ENCODE data around the gene OR5M11. TPM values are rescaled to one million over a fixed set of nuclear protein-coding genes. Genes with fewer than 3 reads are reported as not detected.
"Not testable (repeated sequence)": the region's sequence is repeated elsewhere in the genome, so short reads cannot be mapped to it uniquely, and the experiment has no call there.

OR5M11 gene
- total RNA-seq (ENCODE audit: unreplicated experiment) = not detected
- long read RNA-seq = 0 reads

DNA sequence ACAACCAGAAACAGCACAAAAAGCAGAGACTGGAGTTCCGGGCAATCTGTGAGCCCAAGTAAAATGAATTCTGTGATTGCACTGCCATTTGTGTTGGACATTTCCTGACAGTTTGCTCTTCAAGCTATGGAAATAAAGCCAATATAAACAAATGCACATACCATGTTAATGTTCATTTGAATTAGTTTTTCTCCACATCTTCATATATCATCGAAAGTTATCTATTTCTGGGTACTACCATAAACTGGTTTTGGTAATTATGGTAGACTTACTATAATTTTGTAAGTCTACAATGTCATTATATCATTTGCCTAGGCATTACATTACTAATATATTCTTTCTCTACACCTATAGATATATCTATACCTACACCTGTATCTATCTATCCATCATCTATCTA, at the start of gene OR5M11:
Gene OR5M11 (minus strand): TSS at position 101 of the 400 bp plus-strand sequence. CDS start 0 bp downstream, at position 101.
- Mint-ChIP-seq H3K27me3 (ENCODE audit: unreplicated experiment) (no peaks in the 10 kb centered on the region), H3K9me3 (ENCODE audit: unreplicated experiment) (no peaks in the 10 kb centered on the region), H3K4me1 (ENCODE audit: unreplicated experiment) (no peaks in the 10 kb centered on the region), H3K36me3 (ENCODE audit: low read depth, unreplicated experiment) (no peaks in the 10 kb centered on the region), H3K4me3 (ENCODE audit: unreplicated experiment) (no peak within 1 kb of the TSS), H3K27ac (ENCODE audit: unreplicated experiment) (no peak within 1 kb of the TSS)
- TF ChIP-seq, protein P1, sequence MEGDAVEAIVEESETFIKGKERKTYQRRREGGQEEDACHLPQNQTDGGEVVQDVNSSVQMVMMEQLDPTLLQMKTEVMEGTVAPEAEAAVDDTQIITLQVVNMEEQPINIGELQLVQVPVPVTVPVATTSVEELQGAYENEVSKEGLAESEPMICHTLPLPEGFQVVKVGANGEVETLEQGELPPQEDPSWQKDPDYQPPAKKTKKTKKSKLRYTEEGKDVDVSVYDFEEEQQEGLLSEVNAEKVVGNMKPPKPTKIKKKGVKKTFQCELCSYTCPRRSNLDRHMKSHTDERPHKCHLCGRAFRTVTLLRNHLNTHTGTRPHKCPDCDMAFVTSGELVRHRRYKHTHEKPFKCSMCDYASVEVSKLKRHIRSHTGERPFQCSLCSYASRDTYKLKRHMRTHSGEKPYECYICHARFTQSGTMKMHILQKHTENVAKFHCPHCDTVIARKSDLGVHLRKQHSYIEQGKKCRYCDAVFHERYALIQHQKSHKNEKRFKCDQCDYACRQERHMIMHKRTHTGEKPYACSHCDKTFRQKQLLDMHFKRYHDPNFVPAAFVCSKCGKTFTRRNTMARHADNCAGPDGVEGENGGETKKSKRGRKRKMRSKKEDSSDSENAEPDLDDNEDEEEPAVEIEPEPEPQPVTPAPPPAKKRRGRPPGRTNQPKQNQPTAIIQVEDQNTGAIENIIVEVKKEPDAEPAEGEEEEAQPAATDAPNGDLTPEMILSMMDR (IDR thresholded peaks at IDR 0.05; ENCODE audit: unreplicated experiment) = no peak
- no peak for DNase-seq (ENCODE audit: low spot score)

DNA sequence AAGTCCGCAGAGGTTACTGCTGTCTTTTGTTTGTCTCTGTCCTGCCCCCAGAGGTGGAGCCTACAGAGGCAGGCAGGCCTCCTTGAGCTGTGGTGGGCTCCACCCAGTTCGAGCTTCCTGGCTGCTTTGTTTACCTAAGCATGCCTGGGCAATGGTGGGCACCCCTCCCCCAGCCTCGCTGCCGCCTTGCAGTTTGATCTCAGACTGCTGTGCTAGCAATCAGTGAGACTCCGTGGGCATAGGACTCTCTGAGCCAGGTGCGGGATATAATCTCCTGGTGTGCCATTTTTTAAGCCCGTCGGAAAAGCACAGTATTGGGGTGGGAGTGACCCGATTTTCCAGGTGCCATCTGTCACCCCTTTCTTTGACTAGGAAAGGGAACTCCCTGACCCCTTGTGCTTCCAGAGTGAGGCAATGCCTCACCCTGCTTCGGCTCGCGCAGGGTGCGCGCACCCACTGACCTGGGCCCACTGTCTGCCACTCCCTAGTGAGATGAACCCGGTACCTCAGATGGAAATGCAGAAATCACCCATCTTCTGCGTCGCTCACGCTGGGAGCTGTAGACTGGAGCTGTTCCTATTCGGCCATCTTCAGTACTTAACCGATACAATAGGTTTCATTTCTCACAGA, 49.1 kb upstream of the OR5M11 start:
- not testable (repeated sequence) for DNase-seq (ENCODE audit: low spot score); H3K9me3 Mint-ChIP-seq (ENCODE audit: unreplicated experiment); H3K4me1 Mint-ChIP-seq (ENCODE audit: unreplicated experiment); H3K36me3 Mint-ChIP-seq (ENCODE audit: low read depth, unreplicated experiment); H3K27me3 Mint-ChIP-seq (ENCODE audit: unreplicated experiment); H3K27ac Mint-ChIP-seq (ENCODE audit: unreplicated experiment); H3K4me3 Mint-ChIP-seq (ENCODE audit: unreplicated experiment)

DNA sequence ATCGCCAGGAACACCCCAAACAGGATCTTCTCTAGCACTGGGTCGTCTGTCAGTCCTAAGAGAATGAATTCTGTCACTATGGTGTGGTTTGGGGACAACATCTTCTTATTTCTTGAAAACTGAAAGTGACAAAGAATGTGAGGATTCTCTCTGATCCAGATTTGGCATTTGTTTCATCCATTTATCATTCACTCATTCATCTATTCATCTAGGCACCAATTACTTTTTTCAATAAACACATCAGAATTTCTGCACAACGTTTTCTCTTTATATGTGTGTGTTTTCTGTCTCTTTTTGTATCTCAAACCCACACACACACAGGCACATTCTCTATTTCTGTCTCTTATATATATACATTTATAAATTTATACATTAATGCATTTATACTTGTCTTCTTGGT, 34.6 kb upstream of the OR5M11 start, which contains the start of gene OR5M10:
Gene OR5M10 (minus strand): TSS at position 101 of the 400 bp plus-strand sequence. CDS start 0 bp downstream, at position 101.
- Mint-ChIP-seq H3K4me1 (ENCODE audit: unreplicated experiment) (no peaks in the 10 kb centered on the region), H3K4me3 (ENCODE audit: unreplicated experiment) (no peak within 1 kb of the TSS), H3K27ac (ENCODE audit: unreplicated experiment) (no peak within 1 kb of the TSS), H3K36me3 (ENCODE audit: low read depth, unreplicated experiment) (no peaks in the 10 kb centered on the region), H3K9me3 (ENCODE audit: unreplicated experiment) (no peaks in the 10 kb centered on the region), H3K27me3 (ENCODE audit: unreplicated experiment) (no peaks in the 10 kb centered on the region)
- no peak for DNase-seq (ENCODE audit: low spot score)
- TF ChIP-seq, protein P1 (IDR thresholded peaks at IDR 0.05; ENCODE audit: unreplicated experiment) = no peak

DNA sequence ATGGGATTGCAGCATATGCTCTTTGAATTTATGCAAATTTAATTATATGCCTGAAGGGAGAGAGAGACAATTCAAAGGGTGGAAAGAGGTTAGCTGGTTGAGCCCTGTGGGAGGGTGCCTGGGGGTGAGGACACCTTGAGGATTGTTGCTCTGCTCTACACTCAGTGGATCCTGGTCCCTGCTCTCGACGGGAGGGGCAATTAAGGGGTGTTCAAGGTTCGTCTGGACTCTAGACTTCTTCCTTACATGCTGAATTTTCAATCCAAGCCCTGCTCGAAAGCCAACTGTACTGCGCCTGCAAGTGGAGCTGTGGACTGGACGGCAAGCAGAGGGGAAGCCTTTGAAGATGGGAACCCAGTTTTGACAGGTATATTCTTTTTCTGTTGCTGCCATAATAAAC, 15.5 kb upstream of the OR5M11 start:
- no peaks in the 10 kb centered on the region for H3K36me3 Mint-ChIP-seq (ENCODE audit: low read depth, unreplicated experiment)
- DNase-seq (ENCODE audit: low spot score) = no peak
- no peak overlapping the region for H3K4me3 Mint-ChIP-seq (ENCODE audit: unreplicated experiment)
- no peaks in the 10 kb centered on the region for H3K9me3 Mint-ChIP-seq (ENCODE audit: unreplicated experiment)
- TF ChIP-seq, protein P1 (IDR thresholded peaks at IDR 0.05; ENCODE audit: unreplicated experiment) = no peak
- H3K27me3 Mint-ChIP-seq (ENCODE audit: unreplicated experiment) = peaks cover 1% of the 10 kb centered on the region
- H3K27ac Mint-ChIP-seq (ENCODE audit: unreplicated experiment) = no peak overlapping the region
- no peaks in the 10 kb centered on the region for H3K4me1 Mint-ChIP-seq (ENCODE audit: unreplicated experiment)

GRCh38 chr11:56554691-56555090, 11.6 kb upstream of the OR5M11 start:
- DNase-seq (ENCODE audit: low spot score); H3K27ac Mint-ChIP-seq (ENCODE audit: unreplicated experiment); H3K9me3 Mint-ChIP-seq (ENCODE audit: unreplicated experiment): not testable (repeated sequence)

GRCh38 chr11:56545531-56545930, 2.5 kb upstream of the OR5M11 start:
- H3K4me3 Mint-ChIP-seq (ENCODE audit: unreplicated experiment) = no peak overlapping the region
- no peaks in the 10 kb centered on the region for H3K36me3 Mint-ChIP-seq (ENCODE audit: low read depth, unreplicated experiment)
- no peak overlapping the region for H3K27ac Mint-ChIP-seq (ENCODE audit: unreplicated experiment)
- no peaks in the 10 kb centered on the region for H3K9me3 Mint-ChIP-seq (ENCODE audit: unreplicated experiment)
- no peaks in the 10 kb centered on the region for H3K4me1 Mint-ChIP-seq (ENCODE audit: unreplicated experiment)
- H3K27me3 Mint-ChIP-seq (ENCODE audit: unreplicated experiment) = no peaks in the 10 kb centered on the region
- no peak for DNase-seq (ENCODE audit: low spot score)
- TF ChIP-seq, protein P1 (IDR thresholded peaks at IDR 0.05; ENCODE audit: unreplicated experiment) = no peak

More at GRCh38 chr11:56554691-56555090, 11.6 kb upstream of the OR5M11 start:
- not testable (repeated sequence) for H3K4me3 Mint-ChIP-seq (ENCODE audit: unreplicated experiment); H3K36me3 Mint-ChIP-seq (ENCODE audit: low read depth, unreplicated experiment); H3K27me3 Mint-ChIP-seq (ENCODE audit: unreplicated experiment); H3K4me1 Mint-ChIP-seq (ENCODE audit: unreplicated experiment)
